ENCODE results near the gene FAM120B.
A peak's percentile ranks its signal among the peaks of the same experiment; 100 is the strongest.

The FAM120B gene

GRCh38 chr6:170429450-170429849 is 122.9 kb downstream of the FAM120B start:
- no peak for DNase-seq

GRCh38 chr6:170433163-170434116 is 126.9 kb downstream of the FAM120B start:
- no peak for DNase-seq

GRCh38 chr6:170434117-170434820 is 127.7 kb downstream of the FAM120B start:
- no peak for DNase-seq

- no peak for DNase-seq
Measured at GRCh38 chr6:170434821-170435155, 128.2 kb downstream of the FAM120B start.

- no peak for DNase-seq
Measured at GRCh38 chr6:170435766-170436165, 129.2 kb downstream of the FAM120B start.

- DNase-seq, result no peak
Measured at GRCh38 chr6:170436209-170436809, 129.8 kb downstream of the FAM120B start.

- no peak for DNase-seq
Measured at GRCh38 chr6:170437719-170438401, 131.3 kb downstream of the FAM120B start.

GRCh38 chr6:170438402-170438753 is 131.8 kb downstream of the FAM120B start:
- peak; percentile 33 for DNase-seq

GRCh38 chr6:170438861-170439260 is 132.3 kb downstream of the FAM120B start:
- DNase-seq, result no peak

GRCh38 chr6:170439366-170440361 is 133.1 kb downstream of the FAM120B start:
- no peak for DNase-seq

GRCh38 chr6:170440437-170440836 is 133.9 kb downstream of the FAM120B start:
- no peak for DNase-seq

- no peak for DNase-seq
Measured at GRCh38 chr6:170441316-170441715, 134.8 kb downstream of the FAM120B start.

GRCh38 chr6:170442596-170442995 is 136.0 kb downstream of the FAM120B start:
- DNase-seq, result no peak

GRCh38 chr6:170443151-170443662 is 136.6 kb downstream of the FAM120B start:
- no peak for DNase-seq

- no peak for DNase-seq
Measured at GRCh38 chr6:170444056-170444591, 137.6 kb downstream of the FAM120B start.

GRCh38 chr6:170444811-170445211 is 138.3 kb downstream of the FAM120B start:
- no peak for DNase-seq

GRCh38 chr6:170445487-170445886 is 138.9 kb downstream of the FAM120B start:
- DNase-seq, result no peak

GRCh38 chr6:170445971-170446370 is 139.4 kb downstream of the FAM120B start:
- DNase-seq, result no peak

GRCh38 chr6:170446841-170447560 is 140.4 kb downstream of the FAM120B start:
- DNase-seq, result no peak

GRCh38 chr6:170447561-170447930 is 141.0 kb downstream of the FAM120B start:
- DNase-seq, result no peak

GRCh38 chr6:170448317-170448716 is 141.8 kb downstream of the FAM120B start:
- DNase-seq, result no peak

All from stimulated activated CD4-positive, alpha-beta T cell treated with anti-CD3 and anti-CD28 coated beads, Interleukin-4, amount 100 ng/mL, for 24 hours (primary cell).